GM12865 (cell line): ENCODE data around the gene ADARB1.

ENCODE experiments used
- DNase-seq: peaks from one replicate; pipeline ENCODE4 v3.0.0; 2010; ENCODE audit warnings: low read depth
- H3K4me3 ChIP-seq: 2 replicates; pipeline ENCODE4 v1.5.1; 2011; ENCODE audit warnings: mild to moderate bottlenecking, low read depth, low read length, control low read depth
- TF ChIP-seq, protein P1 (sequence below): IDR thresholded peaks from 2 replicates; pipeline ENCODE4 v1.5.1; 2011; ENCODE audit warnings: low read length, control low read depth, low read depth, inconsistent platforms; ENCODE audit not compliant: insufficient read depth; ENCODE audit errors: missing control alignments

ADARB1 gene

DNA sequence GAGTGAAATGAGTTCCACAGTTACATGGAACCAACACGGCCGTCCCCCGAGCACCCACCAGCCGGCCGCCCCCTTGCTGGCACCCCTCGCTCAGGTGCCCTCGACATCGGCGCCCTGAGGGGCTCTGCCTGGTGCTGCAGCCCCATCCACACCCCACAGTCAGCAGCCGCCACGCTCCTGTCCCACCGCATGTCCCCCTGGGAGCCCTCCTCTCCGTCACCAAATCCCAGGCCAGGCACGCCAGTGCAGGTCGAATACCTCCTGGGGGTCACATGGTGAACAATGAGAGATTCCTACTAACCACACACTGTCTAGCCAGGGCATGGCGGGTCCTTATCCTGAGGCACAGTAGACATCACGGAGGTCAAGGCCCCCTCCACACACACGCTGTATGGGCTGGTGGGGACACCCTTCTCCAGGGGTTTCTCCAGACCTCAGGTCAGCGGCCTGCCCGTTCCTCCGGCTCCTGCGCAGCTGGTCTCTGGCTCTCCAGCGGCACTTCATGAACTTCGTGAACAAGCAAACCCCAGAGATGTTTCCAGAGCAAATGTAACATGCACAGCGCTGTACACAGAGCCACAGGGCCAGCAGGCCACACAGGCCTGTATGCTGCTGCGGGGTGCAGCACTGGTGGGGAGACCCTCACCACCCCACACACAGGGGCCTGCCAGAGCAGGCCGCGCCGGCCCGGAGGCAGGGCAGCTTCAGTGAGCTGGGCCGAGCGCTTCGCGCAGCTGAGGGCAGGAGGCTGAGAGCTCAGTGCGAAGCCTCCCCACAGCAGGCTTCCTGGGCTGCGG, 191.5 kb downstream of the ADARB1 start:
- TF ChIP-seq, protein P1, sequence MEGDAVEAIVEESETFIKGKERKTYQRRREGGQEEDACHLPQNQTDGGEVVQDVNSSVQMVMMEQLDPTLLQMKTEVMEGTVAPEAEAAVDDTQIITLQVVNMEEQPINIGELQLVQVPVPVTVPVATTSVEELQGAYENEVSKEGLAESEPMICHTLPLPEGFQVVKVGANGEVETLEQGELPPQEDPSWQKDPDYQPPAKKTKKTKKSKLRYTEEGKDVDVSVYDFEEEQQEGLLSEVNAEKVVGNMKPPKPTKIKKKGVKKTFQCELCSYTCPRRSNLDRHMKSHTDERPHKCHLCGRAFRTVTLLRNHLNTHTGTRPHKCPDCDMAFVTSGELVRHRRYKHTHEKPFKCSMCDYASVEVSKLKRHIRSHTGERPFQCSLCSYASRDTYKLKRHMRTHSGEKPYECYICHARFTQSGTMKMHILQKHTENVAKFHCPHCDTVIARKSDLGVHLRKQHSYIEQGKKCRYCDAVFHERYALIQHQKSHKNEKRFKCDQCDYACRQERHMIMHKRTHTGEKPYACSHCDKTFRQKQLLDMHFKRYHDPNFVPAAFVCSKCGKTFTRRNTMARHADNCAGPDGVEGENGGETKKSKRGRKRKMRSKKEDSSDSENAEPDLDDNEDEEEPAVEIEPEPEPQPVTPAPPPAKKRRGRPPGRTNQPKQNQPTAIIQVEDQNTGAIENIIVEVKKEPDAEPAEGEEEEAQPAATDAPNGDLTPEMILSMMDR = no peak
- no peak overlapping the region for H3K4me3 ChIP-seq
- no peak for DNase-seq

DNA sequence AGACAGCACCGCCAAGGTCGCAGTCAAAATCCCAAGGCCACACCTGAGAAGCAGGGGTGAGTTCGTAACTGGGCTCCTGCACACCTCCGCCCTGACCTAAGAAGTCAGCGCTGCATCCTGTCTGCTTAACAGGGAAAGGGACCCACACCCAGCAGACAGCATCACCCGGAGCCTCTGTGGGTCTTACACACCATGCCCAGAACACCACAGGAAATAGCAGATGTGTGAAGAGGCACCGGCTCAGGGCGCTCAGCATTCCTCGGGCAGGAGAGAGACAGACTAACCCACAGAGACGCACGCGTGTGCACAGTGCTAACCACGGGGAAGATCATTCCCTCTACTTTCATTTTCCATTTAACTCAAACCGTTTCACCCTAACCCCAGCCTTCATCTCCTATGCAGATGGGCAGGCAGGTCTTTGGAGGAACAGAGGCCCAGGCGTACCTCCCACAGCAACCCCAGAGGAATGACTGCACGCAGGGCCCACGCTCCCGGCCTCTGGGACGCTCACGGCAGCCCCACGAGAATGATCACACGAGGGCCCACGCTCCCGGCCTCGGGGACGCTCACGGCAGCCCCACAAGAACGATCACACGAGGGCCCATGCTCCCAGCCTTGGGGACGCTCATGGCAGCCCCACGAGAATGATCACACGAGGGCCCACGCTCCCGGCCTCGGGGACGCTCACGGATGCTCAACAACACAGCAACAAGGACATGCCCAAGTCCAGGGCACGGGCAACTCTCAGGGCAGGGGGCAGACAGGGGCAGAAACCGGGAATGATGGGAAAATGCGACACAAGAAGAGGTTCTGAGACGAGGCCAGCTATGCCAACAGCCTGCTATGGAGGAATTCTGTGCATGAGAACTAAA, 192.4 kb downstream of the ADARB1 start:
- TF ChIP-seq, protein P1 = no peak
- no peak for DNase-seq
- no peak overlapping the region for H3K4me3 ChIP-seq

DNA sequence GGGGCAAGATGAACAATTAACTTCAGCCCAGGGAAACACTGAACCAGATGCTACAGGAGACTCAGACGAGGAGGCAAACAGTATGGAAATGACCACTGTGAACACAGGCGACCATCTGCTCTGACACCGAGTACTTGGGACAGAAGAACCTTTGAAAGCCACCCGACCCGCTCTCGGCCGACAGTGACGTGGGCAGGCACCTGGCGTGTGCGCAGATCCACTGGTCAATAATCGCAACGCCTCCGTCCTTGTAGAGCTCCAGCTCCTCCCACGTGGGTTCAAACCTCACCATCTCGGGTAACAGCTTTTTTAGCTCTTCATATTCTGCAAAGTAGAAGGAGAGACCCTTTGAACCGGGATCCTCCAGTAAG, 193.0 kb downstream of the ADARB1 start:
- TF ChIP-seq, protein P1 = no peak
- DNase-seq = no peak
- H3K4me3 ChIP-seq = no peak overlapping the region

DNA sequence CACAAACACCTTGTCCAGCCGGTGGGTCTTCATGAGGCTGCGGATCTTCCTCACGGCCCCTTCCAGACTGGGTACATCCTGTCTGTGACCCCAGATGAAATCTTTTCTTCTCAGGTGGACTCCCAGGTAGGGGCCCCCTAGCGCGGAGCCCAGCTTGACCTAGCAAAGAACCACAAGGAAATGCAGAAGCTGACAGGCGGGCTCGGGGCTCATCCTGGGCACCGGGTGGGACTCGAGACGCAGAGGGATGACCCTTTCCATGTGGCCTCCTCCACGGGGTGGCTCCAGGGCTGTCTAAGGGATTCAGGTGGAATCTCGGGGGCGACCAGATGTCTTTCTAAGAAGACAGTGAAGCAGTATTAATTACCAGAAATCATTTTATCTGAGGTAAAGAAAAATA, 195.5 kb downstream of the ADARB1 start:
- no peak overlapping the region for H3K4me3 ChIP-seq
- no peak for DNase-seq
- TF ChIP-seq, protein P1 = no peak

GRCh38 chr21:45270306-45270821, 196.0 kb downstream of the ADARB1 start:
- H3K4me3 ChIP-seq = no peak overlapping the region
- TF ChIP-seq, protein P1 = no peak
- no peak for DNase-seq
